NCI-H226 (cell line): ENCODE results near the gene DNPEP.

Source experiments
- DNase-seq: peaks from one replicate; pipeline ENCODE4 v3.0.0-alpha.2; 2015

Gene DNPEP

GRCh38 chr2:219387306-219388120 lies at the start of gene DNPEP:
DNPEP (minus strand) TSS chr2:219387912; CDS start chr2:219387794, 118 bp downstream.
- peak; percentile 72 for DNase-seq

GRCh38 chr2:219437141-219437540 lies 49.4 kb upstream of the DNPEP start:
- DNase-seq = no peak

- no peak for DNase-seq
Observed at GRCh38 chr2:219436491-219436890, 48.8 kb upstream of the DNPEP start.

- DNase-seq = no peak
Observed at GRCh38 chr2:219435701-219436100, 48.0 kb upstream of the DNPEP start.

- DNase-seq = no peak
Observed at GRCh38 chr2:219434718-219435525, 47.2 kb upstream of the DNPEP start, which contains the start of gene SPEG. SPEG (plus strand) TSS chr2:219434843; CDS start chr2:219434978, 135 bp downstream.

GRCh38 chr2:219434468-219434717 lies 46.7 kb upstream of the DNPEP start:
- no peak for DNase-seq

- peak; percentile 39 for DNase-seq
Observed at GRCh38 chr2:219433666-219434467, 46.2 kb upstream of the DNPEP start.

GRCh38 chr2:219430633-219431615 lies 43.2 kb upstream of the DNPEP start:
- no peak for DNase-seq

- DNase-seq = no peak
Observed at GRCh38 chr2:219429958-219430606, 42.4 kb upstream of the DNPEP start.

- no peak for DNase-seq
Observed at GRCh38 chr2:219428469-219428868, 40.8 kb upstream of the DNPEP start.

- DNase-seq = no peak
Observed at GRCh38 chr2:219426534-219427136, 38.9 kb upstream of the DNPEP start.

GRCh38 chr2:219426068-219426443 lies 38.3 kb upstream of the DNPEP start:
- DNase-seq = no peak

GRCh38 chr2:219425238-219426067 lies 37.7 kb upstream of the DNPEP start:
- DNase-seq = no peak

- DNase-seq = no peak
Observed at GRCh38 chr2:219423652-219424377, 36.1 kb upstream of the DNPEP start.

- no peak for DNase-seq
Observed at GRCh38 chr2:219422952-219423534, 35.3 kb upstream of the DNPEP start.

- DNase-seq = no peak
Observed at GRCh38 chr2:219421323-219421722, 33.6 kb upstream of the DNPEP start.

GRCh38 chr2:219420687-219421086 lies 33.0 kb upstream of the DNPEP start:
- no peak for DNase-seq

- no peak for DNase-seq
Observed at GRCh38 chr2:219419331-219420197, 31.9 kb upstream of the DNPEP start.
